Astrocyte (in vitro differentiated cells and primary cell): ENCODE data around the gene CTSW.

Source experiments
- EZH2 ChIP-seq: IDR thresholded peaks from 2 replicates; pipeline ENCODE4 v1.6.1; 2012; ENCODE audit warnings: mild to moderate bottlenecking, low read length, inconsistent platforms; ENCODE audit not compliant: insufficient read depth
- TF ChIP-seq, protein P1 (sequence below): IDR thresholded peaks from 2 replicates; pipeline ENCODE4 v1.5.1; 2011; ENCODE audit warnings: low read depth, mild to moderate bottlenecking, inconsistent platforms, low read length, moderate library complexity; ENCODE audit not compliant: insufficient read depth

GRCh38 chr11:65895482-65895981 lies 15.9 kb downstream of the CTSW start:
- no peak for TF ChIP-seq EZH2
- TF ChIP-seq, protein P1, sequence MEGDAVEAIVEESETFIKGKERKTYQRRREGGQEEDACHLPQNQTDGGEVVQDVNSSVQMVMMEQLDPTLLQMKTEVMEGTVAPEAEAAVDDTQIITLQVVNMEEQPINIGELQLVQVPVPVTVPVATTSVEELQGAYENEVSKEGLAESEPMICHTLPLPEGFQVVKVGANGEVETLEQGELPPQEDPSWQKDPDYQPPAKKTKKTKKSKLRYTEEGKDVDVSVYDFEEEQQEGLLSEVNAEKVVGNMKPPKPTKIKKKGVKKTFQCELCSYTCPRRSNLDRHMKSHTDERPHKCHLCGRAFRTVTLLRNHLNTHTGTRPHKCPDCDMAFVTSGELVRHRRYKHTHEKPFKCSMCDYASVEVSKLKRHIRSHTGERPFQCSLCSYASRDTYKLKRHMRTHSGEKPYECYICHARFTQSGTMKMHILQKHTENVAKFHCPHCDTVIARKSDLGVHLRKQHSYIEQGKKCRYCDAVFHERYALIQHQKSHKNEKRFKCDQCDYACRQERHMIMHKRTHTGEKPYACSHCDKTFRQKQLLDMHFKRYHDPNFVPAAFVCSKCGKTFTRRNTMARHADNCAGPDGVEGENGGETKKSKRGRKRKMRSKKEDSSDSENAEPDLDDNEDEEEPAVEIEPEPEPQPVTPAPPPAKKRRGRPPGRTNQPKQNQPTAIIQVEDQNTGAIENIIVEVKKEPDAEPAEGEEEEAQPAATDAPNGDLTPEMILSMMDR, result no peak
